NCI-H2196 treated with DMSO at 0.1 percent for 48 hours (cell line): Measurements from ENCODE around the gene CUBN.
"Not testable (repeated sequence)": the region's sequence is repeated elsewhere in the genome, so short reads cannot be mapped to it uniquely, and the experiment has no call there.

ENCODE experiments used
- DNase-seq: peaks from one replicate; lab custom pipeline; 2025; ENCODE audit not compliant: unreplicated experiment; lab: John Stamatoyannopoulos, UW

The CUBN gene

DNA sequence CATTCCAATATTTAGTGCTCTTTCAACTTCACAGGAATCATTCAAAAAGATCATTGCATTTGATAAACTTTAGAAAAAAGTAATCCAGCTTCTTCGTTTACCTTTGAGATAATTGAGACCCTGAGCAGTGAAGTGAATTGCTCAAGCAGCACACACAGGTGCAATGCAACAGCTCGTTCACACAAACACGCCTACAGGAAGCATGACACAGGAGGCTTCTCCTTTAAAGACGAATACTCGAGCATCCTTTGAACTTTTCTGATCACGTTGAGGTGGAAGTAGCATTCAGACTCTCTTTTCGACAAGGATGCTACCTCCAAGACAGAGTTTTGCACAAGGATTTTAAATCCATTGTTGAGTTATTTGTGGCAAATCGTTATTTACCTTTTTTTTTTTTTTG lies 294.4 kb downstream of the CUBN start:
- no peak for DNase-seq

DNA sequence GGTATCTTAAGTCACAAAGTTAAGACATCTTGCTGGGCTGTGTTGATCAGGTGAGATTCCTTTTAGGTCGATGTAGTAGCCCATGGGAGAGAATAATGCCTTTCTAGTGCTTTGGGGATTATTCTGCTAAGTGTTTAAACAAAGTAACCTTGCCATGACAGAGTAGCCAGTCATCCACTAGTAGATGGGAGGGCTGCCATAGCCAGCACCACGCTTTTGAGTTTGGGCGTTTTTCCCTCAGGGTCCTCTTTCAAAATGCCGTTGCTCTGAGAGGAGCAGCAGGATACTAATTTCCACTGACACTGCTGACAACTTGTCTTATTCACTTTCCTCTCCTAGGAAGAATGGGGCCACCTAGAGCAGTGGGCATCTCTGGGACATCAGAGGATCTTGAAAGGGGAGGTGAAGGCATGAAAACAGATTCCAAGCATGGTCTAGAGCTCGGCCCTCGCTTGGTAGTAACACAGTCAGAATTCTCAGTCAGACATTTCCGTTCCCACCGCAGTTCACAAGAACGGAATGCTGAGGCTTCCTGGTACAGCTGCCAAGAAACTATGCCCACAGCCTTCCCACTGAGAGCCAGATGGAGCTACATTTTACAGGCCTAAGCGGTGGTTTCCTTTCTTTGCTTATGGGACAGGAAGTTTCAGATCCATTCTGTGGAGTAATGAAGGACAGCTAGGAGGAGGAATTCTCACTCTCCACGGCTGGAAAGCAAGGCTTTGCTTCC lies 297.1 kb downstream of the CUBN start:
- DNase-seq: no peak

DNA sequence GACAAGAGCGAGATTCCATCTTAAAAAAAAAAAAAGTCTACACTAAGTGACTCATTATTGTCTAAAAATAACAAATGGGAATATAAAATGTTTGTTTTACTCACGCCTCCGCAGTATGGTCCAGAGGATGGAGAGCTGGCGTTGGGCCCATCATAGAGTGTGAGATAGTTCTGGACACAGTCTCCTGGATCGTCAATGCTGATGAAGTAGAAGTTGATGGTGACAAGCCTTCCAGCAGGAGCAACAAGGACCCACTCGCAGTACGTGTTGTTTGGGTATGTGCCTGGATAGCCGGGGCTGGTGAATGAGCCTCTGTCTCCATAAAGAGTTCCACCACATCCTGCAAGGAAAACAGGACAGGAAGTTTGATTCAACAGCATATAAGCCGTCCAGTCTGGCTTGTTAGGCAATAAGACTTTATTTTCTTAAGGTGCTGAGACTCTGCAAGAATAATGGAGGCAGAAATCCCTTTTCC lies 300.9 kb downstream of the CUBN start:
- DNase-seq: no peak

DNA sequence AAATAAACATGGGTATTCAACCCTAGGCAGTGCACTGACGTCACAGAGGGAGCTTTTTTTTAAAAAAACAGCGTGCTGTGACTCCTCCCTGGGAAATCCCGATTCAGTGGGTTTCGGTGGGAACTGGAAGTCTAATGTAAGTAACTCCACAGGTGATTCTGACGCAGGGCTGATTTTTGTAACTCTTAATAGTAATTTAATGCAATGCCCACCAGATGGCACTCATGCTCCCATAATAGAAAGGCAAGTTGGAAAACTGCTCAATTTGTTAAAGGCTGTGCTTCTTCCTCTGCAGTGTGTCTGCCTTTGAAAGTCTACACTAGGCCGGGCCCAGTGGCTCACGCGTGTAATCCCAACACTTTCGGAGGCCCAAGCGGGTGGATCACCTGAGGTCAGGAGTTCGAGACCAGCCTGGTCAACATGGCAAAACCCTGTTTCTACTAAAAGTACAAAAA lies 301.5 kb downstream of the CUBN start:
- DNase-seq: peak; percentile 23

DNA sequence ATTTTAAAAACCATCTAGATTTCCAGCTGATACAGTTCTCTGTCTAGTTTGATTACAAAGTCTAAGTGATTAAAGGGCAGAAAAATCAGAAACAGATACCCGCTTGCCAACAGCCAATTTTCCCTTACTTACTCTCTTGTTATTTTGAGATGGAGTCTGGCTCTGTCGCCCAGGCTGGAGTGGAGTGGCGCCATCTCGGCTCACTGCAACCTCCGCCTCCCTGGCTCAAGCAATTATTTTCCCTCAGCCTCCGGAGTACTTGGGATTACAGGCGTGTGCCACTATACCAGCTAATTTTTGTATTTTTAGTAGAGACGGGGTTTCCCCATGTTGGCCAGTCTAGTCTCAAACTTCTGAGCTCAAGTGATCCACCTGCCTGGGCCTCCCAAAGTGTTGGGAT lies 302.1 kb downstream of the CUBN start:
- DNase-seq: not testable (repeated sequence)

DNA sequence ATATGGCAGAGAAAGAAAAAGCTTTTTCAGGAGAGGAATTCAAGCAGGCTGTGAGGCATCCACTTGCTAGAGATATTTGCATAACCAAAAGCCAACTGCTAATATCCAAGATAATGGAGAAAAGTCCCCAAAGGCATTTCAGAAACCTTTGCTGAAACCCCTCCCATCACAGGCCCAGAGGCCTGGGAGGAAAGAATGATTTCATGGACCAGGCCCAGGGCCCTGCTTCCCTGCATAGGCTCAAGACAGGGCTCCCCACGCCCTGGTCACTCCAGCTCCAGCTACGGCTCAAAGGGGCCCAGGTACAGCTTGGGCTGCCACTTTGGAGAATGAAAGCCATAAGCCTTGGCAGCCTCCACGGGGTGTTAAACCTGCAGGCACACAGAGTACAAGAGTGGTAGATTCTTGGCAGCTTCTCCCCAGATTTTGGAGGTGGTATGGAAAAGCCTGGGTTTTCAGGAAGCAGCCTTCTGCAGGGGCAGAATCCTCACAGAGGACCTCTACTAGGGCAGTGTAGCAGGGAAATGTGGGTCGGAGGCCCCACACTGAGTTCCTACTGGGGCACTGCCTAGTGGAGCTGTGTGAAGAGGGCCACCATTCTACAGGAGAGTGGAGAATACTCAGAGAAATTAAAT lies 306.8 kb downstream of the CUBN start:
- DNase-seq: no peak

DNA sequence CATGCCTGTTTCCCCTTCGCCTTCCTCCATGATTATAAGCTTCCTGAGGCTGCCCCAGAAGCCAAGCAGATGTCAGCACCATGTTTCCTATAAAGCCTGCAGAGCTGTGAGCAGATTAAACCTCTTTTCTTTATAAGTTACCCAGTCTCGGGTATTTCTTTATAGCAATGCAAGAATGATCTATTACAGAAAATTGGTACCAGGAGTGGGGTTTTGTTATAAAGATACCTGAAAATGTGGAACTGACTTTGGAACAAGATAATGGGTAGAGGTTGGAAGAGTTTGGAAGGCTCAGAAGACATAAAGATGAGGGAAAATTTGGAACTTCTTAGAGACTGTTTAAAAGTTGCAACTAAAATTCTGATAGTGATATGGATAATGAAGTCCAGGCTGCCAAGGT lies 307.6 kb downstream of the CUBN start:
- DNase-seq: no peak

DNA sequence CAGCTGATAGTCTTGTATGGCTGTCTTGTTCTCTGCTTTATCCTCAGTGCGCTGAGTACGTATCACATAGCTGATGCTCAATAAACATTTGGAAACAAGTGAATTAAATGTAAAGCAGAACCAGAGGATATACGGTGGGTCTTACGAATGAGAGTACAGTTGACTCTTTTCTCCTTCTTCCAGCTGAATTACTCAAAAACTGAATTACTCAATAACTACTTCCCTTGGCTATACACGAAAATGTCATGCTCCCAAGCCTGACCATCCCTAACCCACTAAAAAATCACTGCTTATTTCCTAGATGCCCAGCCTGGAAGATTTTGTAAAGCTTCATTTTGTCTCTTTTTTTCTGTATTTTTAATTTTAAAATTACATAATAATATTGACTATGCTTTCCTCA lies 309.2 kb downstream of the CUBN start:
- no peak for DNase-seq

DNA sequence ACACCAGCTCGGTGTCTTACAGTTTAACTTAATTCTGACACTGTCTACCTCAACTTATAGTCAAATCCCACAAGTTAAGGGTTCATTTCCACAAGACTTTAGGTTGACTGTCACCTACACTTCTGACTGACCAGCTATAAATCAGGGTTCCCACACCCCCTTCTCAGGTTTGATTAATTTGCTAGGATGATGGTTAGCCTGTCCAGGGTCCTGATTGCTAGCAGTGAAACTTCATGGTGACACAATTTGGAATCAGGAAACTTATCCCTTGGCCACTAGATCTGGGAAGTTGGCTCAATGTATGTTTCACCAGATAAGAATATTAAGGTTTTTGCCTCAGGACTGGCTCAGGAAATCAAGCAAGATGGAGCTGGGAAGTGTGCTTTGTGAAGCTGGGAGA lies 309.6 kb downstream of the CUBN start:
- no peak for DNase-seq

DNA sequence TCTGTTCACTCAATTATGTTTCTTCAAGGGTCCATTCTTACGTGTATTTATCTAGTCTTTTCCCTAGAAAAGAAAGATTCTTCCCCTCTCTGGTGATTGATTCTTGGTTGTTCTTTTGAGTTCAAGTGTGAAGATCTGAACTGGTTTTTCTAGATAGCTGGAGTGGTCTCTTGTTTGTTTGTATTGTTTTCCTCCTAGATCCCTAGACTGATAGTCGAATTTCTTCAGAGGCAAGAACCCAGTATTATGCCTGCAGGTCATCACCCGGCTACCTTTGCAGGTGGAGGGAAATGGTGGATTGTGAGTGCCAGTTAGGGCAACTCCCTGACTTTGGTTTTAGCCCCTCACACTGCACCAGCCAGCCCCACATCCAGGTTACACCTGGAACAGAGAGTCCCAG lies 310.2 kb downstream of the CUBN start:
- DNase-seq: no peak

DNA sequence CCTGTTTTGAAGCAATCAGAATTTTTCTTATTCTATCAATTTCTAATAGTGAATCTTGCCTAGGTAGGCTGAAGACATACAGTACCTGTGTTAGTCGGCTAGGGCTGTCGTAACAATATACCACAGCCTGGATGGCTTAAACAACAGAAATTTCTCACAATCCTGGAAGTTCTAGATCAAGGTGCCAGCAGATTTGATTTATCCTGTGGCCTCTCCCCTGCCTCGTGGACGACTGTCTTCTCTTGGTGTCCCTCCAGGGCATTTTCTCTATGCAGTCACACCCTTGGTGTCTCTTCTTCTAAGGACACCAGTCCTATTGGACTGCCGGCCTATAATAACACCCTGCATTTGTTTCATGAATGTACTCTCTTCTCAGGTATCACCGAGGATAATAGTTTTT lies 310.6 kb downstream of the CUBN start:
- DNase-seq: no peak

DNA sequence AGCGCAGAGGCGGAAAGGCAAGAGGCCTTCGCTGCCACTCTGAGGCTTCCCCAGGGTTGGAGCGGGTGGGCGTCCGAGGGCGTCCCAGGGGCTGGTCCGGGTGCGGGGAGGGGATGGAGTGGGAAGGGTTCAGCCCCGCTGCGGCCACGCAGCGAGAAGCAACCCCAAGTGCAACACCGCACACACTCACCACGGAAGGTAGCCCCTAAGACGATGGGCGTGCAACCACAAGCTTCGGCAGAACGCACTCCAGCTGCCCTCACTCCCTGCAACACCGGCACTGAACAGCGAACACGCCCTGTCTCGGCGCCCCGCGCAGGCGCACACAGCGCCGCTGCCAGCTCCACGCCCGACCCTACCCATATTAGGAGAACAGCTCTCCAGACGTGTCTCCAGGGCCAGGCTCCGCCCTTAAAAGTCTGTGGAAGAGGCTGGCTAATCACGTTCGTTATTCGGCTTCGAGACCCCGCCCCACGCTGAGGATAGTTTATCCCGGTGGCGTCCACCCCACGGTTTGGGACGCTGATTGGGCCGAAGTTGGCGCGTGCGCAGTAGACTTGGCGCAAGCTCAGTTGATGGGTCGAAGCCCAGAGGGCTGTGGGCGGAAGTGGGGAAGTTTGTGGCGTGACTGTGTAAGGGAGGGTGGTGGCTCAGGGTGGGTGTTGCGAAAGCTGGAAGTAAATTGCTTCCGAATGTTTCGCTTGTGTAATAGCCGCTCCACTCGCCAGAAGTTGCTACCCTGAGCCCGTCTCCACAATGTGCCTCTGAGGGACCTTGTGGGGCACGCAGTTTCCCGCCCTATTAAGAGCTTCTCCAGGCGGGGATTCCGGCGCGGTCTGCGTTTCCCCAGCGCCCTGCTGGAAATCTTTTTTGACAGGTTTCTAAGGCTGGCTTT lies 312.2 kb downstream of the CUBN start, which contains the start of gene RSU1:
Gene RSU1 (minus strand): TSS at position 300 of the 895 bp plus-strand sequence. CDS start 343 bp downstream, outside the sequence.
- DNase-seq: peak; percentile 83

DNA sequence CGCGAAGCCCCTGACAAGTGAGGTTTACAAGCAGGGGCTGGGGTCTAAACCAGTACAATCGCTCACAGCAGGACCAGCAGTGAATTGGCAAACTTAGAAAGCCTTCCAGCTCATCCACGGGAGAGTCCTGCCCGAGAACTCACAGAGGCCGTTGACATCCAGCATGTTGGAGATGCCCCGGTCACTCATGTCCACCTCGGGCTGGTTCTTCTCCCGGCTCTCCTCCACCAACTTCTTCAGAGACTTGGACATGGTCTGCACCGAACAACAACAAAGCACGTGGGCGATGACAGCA lies 312.8 kb downstream of the CUBN start:
- no peak for DNase-seq

DNA sequence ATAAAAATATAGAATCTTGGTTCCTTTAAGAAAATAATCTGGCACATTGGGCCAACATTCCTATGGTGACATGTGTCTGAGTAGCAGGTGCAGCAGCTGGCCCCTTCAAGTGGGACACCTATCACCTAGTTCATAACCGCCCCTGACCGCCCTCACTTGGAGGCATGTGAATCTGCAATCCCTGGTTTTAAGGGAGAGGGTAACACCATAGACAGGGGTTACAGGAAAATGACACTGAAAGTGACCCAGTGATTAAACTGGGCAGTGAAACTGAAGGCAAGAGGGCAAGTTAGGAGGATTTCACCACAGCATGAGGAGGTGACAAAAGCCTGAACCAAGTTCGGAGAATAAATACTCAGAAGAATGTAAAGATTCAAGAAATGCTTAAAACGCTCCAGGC lies 313.4 kb downstream of the CUBN start:
- no peak for DNase-seq

DNA sequence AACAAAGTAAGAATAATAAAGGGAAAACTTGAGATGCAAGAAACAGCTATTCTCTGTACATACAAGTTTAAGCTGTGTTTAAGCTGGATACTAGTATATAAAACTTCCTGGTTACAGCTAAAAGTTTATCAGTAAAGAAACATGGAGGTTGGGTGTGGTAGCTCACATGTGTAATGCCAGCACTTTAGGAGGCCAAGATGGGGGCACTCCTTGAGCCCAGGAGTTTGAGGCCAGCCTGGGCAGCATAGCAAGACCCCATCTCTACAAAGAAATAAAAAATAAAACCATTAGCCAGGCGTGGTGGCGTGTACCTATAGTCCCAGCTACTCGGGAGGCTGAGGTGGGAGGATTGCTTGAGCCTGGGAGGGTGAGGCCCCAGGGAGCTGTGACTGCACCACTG lies 315.6 kb downstream of the CUBN start:
- no peak for DNase-seq

DNA sequence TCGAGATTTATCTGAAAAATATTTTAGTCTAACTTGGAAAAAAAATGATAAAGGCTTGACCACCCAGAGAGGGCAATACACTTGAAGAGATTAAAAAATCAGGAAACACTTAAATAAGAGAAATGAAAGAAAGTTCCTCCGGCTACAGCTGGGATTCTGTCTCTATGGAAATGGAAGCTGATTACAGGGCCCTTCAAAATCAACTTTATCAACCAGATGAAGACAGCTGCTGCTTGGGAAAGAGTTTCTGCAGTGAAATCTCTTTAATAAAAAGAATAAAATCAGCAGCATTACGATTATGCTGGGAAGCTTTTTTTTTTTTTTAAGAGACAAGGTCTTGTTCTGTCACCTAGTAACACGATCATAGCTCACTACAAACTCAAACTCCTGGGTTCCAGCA lies 316.9 kb downstream of the CUBN start:
- no peak for DNase-seq

DNA sequence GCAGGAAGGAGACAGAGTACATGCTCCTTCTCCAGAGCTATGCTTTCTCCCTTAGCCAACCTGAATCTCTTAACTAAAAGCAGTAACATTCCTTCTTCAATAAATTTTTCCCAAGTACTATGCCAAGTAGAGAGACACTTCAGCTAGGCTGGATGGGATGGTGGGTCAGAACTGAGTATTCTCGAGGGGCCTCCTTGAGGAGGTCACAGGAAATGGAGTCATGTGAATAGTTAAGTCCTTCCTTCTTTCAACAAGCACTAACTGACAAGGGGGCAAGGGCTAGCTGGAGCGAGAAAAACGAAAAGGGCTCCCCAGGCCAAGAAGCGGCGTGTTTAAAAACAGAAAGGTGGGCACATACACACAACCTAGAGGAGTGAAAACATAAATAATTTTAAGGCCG lies 317.8 kb downstream of the CUBN start:
- DNase-seq: no peak

DNA sequence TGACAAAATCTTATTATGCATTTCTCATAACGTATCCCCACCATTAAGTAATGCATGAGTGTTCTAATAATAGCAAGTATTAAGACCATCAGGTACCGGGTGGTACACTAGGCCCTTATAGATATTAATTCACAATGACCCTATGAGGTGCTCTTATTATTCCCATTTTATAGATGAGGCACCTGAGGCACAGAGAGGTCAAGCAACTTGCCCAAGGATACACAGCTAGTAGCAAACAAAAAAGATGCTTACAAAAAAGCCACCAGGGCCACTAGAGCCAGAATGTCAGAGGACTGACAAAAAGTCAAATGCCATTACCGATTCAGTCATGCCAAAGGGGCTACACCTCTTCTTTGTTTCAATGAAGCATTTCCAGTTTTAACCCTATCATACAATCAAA lies 318.3 kb downstream of the CUBN start:
- DNase-seq: no peak

DNA sequence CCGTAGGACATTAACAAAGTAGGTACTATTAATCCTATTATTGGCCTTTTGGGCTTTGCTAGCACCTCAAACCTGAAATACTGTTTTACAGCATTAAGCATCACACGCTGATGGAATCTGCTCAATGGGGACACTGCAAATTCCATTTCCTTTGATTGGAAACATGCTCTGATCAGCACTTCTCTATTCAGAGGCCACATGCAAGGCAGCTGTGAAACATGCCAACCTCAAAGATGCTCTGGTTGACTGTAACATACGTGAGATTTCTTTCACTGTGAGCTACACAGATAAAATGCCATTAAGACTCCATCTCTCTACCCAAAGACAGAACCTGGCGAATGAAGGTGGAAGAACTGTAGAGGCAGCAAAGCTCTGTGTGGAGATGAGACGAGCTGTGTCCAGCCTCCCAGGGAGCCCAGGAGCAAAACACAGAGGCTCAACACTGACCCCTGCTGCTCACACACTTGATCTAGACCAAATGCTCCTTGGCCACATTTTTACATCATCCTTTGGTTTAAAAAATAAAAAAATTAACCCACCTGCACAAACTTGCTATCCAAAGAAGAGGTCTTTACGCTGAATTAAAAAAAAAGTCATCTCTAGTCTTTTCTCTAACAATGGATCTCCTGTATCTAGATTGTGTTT lies 320.4 kb downstream of the CUBN start:
- no peak for DNase-seq

DNA sequence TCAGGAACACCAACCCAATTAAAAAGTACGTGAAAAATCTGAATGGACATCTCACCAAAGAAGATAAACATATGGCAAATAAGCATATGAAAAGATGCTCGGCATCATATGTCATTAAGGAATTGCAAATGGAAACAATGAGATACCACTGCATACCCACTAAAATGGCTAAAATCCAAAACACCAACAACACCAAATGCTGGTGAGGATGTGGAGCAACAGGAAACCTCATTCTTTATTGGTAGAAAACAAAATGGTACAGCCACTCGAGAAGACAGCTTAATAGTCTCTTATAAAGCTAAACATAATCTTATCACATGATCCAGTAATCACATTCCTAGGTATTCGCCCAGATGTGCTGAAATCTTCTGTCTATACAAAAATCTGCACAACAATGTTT lies 325.5 kb downstream of the CUBN start:
- no peak for DNase-seq

DNA sequence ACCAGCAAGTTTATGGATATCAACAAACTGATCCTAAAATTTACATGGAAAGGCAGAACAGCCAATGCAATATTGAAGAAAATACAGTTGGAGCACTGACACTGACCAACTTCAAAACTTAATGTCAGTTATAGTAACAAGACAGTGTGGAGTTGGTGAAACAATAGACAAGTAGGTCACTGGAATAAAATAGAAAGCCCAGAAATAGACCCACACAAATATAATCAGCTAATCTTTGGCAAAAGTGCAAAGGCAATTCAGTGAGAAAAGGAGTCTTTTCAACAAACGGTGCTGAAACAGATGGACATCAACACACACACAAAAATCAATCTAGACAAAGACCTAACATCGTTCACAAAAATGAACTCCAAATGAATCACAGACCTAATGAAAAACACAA lies 326.1 kb downstream of the CUBN start:
- DNase-seq: no peak
